NCI-H1105 treated with DMSO at 0.1 percent for 48 hours (cell line): ENCODE measurements around the gene RGL3.
A peak's percentile ranks its signal among the peaks of the same experiment; 100 is the strongest.
"Not testable (repeated sequence)": the region's sequence is repeated elsewhere in the genome, so short reads cannot be mapped to it uniquely, and the experiment has no call there.

Source experiments
- DNase-seq: peaks from one replicate; lab custom pipeline; 2025; lab: John Stamatoyannopoulos, UW

RGL3 gene

DNA sequence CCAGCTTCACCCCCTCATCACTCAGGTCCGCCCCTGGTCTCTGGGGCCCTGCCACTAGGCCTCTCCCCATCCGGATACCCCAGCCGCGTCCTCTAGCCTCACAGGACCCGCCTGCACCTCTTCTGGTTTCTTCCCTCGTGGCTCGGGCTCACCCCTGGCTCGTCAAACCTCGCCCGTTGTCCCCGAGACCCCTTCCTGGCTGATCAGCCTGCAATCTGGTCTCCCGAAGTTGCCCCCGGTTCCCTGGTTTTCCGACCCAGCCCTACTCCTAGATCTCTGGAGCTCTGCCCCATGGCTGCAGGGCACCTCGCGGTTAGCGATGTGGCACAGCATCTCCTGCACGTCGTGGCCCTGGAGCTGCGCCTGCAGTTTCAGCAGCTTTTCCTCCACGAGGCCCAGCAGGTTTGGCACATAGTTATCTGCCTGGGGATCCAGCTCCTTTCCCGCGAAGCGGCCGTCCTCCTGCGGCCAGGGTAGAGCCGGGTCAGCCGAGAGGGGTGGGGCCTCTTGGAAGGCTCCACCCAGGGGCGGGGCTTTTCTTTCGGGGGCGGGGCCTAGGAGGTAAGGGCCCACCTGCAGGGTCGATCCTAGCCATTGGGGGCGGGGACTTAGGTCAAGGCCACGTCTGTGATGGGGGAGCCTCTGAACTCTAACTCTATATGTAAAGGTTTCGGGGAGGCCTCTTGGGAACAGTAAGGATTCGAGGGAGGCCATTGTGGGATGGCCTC is 2.4 kb upstream of the RGL3 start:
- DNase-seq = peak; percentile 26

DNA sequence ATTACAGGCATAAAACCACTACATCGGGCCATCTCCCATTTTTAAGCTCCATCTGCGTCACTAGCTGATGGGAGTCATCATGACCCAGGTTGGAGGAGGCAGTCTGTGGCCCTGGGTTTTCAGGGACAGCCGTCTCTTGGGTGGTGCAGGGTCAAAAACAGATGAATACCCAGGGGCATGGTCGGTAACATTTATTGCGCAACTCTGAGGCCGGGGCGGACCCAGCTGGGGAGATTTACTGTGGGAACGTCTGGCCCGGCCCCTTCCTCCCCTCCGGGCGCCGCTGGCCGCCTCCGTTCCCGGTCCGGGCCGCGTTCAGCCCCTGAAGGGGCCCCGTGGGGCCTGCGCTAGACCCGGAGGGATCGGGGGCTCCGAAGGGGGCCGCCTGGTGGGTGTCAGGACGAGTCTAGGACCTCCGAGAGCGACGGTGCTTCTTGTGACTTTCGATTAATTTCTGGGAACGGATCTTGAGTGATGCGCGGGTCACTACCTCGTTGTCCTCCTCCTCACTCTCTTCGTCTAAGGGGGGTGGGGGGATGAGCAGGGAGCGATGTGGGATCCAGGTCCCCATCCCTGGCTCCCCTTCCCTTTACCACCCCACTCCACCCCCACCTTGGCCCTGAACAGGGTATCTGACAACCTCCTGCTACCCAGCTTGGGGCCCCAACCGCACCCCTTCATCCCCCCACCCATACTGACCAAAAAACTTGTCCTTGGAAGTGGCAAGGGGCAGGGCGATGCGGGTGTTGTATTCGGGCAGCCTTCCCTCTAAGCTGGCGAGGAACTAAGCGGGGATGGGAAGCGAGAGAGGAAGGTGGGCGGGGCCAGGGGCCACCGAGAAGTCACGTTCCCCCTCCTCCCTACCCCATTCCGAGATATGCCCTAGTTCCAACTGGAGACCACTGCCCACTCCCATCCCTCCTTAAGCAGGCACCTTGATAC is 1.6 kb upstream of the RGL3 start:
- peak; percentile 18 for DNase-seq

DNA sequence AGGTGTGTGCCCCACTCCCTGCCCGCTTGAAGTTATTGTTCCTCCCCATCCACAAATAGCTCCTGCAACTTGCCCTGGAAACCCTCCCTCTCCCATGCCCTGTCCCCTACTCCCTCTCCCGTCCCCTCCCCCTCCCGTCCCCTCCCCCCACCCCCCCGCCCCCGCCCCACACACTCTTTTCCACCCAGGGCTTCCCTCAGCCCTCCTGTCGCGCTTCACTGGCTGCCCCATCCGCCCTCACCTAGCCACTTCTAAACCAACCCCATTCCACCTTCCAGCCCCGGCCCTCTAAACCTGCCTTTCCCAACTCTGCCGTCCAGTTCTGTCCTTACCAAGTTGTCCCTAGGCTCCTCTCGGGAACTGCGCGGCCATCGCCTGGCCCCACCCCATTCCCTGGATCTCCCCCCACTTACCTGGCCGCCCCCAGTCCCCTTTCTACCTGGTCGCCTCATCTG is 993 bp downstream of the RGL3 start:
- no peak for DNase-seq

GRCh38 chr19:11416346-11417052 is 2.6 kb downstream of the RGL3 start:
- DNase-seq = no peak

- no peak for DNase-seq
Observed at GRCh38 chr19:11414544-11414943, 4.6 kb downstream of the RGL3 start.

DNA sequence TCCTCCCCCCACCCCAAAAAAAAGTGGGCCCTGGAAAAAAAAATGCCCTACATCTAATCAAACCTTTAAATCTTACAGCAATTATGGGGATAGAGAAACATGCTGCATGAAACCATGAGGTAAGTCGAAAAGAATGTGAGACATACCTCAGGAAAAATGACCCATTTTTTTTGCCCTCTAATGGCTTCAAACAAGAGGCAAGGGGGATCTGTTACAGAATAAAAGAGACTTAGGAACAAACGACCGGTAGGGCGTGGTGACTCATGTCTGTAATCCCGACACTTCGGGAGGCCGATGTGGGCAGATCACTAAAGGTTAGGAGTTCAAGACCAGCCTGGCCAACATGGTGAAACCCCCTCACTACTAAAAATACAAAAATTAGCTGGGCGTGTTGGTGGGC is 8.4 kb downstream of the RGL3 start:
- no peak for DNase-seq

GRCh38 chr19:11408591-11408990 is 10.5 kb downstream of the RGL3 start:
- DNase-seq = no peak

DNA sequence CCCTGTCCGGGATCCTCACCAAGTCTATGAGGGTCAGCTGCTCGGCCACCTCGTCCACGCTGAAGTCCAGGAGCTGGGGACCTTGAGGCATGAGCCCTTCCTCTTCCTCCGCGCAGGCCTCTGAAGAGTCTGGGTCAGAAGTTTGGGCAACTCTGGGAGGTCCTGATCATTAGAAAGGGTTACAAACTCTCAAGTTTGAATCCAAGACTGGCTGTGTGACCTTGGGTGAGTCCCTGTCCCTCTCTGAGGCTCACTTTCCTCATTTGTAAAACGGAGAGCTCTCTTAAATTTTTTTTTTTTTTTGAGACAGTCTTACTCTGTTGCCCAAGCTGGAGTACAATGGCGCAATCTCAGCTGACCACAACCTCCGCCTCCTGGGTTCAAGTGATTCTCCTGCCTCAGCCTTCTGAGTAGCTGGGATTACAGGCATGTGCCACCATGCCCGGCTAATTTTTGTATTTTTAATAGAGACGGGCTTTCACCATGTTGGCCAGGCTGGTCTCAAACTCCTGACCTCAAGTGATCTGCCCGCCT is 12.3 kb downstream of the RGL3 start:
- not testable (repeated sequence) for DNase-seq

- no peak for DNase-seq
Observed at GRCh38 chr19:11405846-11406643, 13.1 kb downstream of the RGL3 start.

GRCh38 chr19:11404588-11405222 is 14.4 kb downstream of the RGL3 start:
- DNase-seq = no peak

- no peak for DNase-seq
Observed at GRCh38 chr19:11401808-11402543, 17.1 kb downstream of the RGL3 start.

- DNase-seq = no peak
Observed at GRCh38 chr19:11400798-11401197, 18.3 kb downstream of the RGL3 start.

DNA sequence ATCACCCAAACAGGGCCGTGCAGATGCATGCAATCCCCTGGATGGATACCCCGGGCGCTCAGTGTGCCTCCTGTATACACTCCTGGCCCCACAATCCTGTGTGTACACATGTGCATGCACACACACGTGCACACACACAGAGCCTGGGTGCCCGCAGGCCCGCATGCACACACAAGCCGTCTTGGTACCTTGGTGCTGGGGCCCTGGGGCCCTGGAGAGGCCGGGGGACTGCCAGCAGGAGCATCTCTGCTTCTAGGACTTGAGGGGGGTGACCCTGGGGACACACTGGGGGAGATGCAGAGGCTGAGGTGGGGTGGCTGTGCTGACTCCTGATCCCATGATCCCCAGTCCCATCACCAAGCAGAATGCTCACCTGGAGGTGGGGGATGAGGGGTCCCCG is 19.4 kb downstream of the RGL3 start:
- no peak for DNase-seq

- no peak for DNase-seq
Observed at GRCh38 chr19:11397089-11397610, 22.0 kb downstream of the RGL3 start.

DNA sequence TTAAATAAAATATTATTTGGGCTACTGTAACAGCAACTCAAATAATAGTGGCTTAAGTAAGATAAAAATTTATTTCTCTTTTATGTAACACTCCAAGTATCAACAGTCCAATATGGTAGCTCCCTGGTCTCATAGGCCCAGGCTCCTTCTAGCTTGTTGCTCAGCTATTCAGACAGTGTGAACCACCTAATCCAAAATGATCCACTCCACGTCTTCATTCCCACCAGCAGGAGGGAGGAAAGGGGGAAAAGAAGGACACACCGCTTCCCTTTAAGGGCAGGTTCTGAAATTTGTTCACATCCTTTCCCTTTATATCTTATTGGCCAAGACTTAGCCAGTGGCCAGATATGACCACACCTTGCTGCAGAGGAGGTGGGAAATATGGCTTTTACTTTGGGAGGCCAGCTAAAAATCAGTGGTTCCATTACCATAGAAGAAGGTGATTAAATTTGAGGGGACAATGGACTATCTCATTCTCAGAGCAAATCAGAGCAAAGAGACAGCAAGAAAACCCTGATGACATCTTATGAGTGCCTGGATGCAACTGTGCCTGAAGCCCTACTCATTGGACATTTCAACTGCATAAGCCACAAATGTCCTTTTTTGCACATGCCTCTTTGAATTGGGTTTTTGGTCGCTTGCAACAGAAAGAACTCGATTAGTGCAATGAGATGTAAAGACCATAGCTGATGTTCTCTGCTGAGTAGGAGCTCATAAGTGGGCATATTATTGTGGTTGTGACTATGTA is 28.0 kb downstream of the RGL3 start:
- DNase-seq = no peak

DNA sequence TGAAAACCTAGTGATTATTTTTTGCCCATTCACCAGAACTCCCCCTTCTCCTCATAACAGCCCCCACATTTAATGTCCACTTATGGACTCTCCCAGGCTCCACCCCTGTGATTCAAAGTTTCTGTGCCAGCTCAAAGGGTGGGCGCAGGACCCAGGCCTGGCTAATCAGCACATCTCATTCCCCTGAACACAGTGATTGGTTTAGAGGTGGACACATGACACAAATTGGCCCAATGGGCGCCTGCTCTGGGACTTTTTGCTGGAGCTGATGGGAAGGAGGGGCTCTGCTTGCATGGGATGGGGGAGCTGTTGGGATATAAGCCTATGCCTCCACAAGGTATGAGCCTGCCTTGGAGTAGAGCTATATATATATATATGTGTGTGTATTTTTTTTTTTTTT is 28.8 kb downstream of the RGL3 start:
- DNase-seq = no peak

DNA sequence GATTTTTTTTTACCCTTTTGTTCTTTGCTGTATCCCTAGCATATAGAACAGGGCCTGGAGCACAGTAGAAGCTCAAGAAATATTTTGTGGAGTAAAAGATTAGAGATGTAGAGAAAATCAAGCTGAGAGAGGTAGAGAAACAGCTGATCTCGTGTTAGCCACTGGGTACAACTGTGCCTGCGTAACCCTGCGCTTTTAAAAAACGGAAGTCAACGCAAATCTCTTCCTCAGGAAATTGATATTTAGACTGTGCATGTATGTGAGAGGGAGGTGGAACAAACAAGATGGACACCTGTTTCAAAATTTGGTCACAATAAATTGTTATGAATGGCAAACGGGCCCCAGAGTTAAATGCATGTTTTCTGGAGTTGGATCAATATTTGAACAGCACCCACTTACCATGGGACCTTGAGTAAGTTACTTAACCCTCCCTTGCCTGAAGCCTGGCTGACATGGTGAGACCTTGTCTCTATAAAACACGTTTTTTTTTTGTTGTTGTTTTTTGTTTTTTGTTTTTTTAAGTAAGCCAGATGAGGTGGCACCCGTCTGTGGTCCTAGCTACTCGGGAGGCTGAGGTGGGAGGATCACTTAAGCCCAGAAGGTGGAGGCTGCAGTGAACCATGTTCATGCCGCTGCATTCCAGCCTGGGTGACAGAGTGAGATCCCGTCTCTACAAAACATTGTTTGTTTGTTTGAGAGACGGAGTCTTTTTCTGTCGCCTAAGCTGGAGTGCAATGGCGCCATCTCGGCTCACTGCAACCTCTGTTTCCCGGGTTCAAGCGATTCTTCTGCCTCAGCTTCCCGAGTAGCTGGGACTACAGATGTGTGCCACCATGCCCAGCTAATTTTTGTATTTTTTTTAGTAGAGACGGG is 31.7 kb downstream of the RGL3 start:
- DNase-seq = no peak

DNA sequence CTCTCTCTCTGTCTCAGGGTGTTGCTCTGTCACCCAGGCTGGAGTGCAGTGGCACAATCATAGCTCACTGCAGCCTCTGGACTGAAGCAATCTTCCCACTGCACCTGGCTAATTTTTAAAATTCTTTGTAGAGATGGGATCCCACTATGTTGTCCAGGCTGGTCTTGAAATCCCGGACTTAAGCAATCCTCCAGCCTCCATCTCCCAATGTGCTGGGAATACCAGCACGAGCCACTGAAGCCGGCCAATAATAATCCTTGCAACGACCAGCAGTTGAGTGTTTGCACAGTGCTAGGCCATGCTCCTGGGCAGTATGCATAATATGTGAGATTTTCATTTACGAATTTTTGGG is 34.4 kb downstream of the RGL3 start:
- no peak for DNase-seq
